ENCODE results near the gene SRSF5.

- TF ChIP-seq CTCF (IDR thresholded peaks at IDR 0.05): no peak
- no peak for TF ChIP-seq POLR2A (IDR thresholded peaks at IDR 0.05)
Observed at GRCh38 chr14:69750495-69750894, 16.4 kb upstream of the SRSF5 start.
